Kidney epithelial cell (primary cell): ENCODE data around the gene ARHGAP21. TPM values are rescaled to one million over a fixed set of nuclear protein-coding genes. Genes with fewer than 3 reads are reported as not detected.
A peak's percentile ranks its signal among the peaks of the same experiment; 100 is the strongest.
"Not testable (repeated sequence)": the region's sequence is repeated elsewhere in the genome, so short reads cannot be mapped to it uniquely, and the experiment has no call there.

ENCODE experiments used
- DNase-seq: peaks from one replicate; pipeline ENCODE4 v3.0.0-alpha.2; 2010; ENCODE audit warnings: low read depth
- H3K27me3 ChIP-seq: 2 replicates; pipeline ENCODE4 v1.6.0; 2011; ENCODE audit warnings: low read length; ENCODE audit not compliant: control insufficient read depth, insufficient read depth
- H3K36me3 ChIP-seq: 2 replicates; pipeline ENCODE4 v1.5.1; 2011; ENCODE audit warnings: low read length; ENCODE audit not compliant: control insufficient read depth, insufficient read depth
- H3K4me3 ChIP-seq: 2 replicates; pipeline ENCODE4 v1.5.1; 2011; ENCODE audit warnings: low read depth, mild to moderate bottlenecking, control low read depth, low read length
- total RNA-seq: library from RNA; depleted of rRNA; stranded (reverse); fragments of >200 nt; gene quantifications from 2 replicates; pipeline ENCODE4 v1.2.3, GENCODE V29; 2015
- TF ChIP-seq, protein P1 (sequence below): IDR thresholded peaks from 2 replicates; pipeline ENCODE4 v1.5.1; 2011; ENCODE audit warnings: mild to moderate bottlenecking, moderate library complexity, low read length, control low read depth, inconsistent platforms; ENCODE audit not compliant: insufficient read depth, poor library complexity, severe bottlenecking

The ARHGAP21 gene
- total RNA-seq, 1 donor from 2014 or later = 71.8 TPM

DNA sequence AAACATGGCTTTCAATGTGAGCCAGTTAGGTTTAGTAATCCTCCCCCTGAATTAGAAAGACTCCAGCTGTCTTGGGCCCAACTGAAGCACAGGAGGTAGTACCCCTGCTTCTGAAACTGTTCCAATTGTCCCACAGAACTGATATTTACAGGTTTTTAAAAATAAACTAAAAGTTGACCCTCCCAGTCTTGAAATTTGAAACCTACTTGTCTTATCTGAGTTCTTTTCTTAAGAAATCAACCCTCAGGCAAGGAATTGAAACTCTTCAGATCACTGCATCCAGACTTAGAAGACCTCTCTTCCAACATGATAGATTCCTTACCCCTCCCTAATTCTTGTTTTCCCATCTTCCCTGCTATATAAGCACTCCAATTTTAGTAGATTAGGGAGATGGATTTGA, 13.3 kb upstream of the ARHGAP21 start:
- TF ChIP-seq, protein P1, sequence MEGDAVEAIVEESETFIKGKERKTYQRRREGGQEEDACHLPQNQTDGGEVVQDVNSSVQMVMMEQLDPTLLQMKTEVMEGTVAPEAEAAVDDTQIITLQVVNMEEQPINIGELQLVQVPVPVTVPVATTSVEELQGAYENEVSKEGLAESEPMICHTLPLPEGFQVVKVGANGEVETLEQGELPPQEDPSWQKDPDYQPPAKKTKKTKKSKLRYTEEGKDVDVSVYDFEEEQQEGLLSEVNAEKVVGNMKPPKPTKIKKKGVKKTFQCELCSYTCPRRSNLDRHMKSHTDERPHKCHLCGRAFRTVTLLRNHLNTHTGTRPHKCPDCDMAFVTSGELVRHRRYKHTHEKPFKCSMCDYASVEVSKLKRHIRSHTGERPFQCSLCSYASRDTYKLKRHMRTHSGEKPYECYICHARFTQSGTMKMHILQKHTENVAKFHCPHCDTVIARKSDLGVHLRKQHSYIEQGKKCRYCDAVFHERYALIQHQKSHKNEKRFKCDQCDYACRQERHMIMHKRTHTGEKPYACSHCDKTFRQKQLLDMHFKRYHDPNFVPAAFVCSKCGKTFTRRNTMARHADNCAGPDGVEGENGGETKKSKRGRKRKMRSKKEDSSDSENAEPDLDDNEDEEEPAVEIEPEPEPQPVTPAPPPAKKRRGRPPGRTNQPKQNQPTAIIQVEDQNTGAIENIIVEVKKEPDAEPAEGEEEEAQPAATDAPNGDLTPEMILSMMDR = no peak
- H3K27me3 ChIP-seq = no peaks in the 10 kb centered on the region

DNA sequence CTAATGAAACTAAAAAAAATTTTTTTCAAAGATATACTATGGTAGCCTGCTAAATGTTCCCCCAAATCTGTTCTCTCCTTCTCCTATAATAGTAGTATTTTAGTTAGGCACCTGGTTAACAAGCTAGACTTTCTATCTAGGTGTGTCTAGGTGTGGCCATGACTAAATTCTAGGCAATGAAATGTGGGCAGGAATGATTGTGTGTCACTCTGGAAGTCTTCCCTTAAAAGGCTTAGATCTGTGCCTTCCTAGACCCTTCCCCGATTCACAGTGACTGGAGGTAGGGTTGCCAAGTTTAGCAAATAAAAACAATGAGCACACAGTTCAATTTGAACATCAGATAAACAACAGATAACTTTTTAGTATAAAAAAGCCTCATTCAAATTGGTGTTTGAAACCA, 8.3 kb upstream of the ARHGAP21 start:
- TF ChIP-seq, protein P1 = no peak
- Histone ChIP-seq H3K36me3 (no peaks in the 10 kb centered on the region), H3K4me3 (no peak overlapping the region), H3K27me3 (no peaks in the 10 kb centered on the region)
- no peak for DNase-seq

More for the DNA sequence above, 13.3 kb upstream of the ARHGAP21 start:
- no peak for DNase-seq
- H3K36me3 ChIP-seq = no peaks in the 10 kb centered on the region
- H3K4me3 ChIP-seq = no peak overlapping the region

DNA sequence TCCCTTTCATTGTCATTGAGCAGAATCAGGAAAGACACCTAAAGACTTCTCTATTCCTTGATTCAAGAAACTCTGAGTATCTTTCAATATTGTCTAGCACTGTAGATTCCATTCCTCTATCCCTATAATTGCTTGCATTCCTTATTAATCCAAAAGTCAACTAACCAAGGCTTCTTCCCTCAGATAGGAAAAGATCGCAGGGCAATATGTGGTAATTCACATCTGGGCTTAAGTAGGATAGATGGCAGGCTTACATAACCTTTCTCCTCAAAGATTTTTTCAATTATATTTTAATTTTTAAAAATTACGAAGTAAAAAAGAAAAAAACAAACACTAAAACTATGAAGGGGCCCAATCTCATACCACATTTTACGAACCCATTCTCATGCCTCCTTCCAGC, 7.1 kb upstream of the ARHGAP21 start:
- DNase-seq = no peak
- TF ChIP-seq, protein P1 = no peak
- Histone ChIP-seq H3K4me3 (no peak overlapping the region), H3K27me3 (no peaks in the 10 kb centered on the region), H3K36me3 (no peaks in the 10 kb centered on the region)

DNA sequence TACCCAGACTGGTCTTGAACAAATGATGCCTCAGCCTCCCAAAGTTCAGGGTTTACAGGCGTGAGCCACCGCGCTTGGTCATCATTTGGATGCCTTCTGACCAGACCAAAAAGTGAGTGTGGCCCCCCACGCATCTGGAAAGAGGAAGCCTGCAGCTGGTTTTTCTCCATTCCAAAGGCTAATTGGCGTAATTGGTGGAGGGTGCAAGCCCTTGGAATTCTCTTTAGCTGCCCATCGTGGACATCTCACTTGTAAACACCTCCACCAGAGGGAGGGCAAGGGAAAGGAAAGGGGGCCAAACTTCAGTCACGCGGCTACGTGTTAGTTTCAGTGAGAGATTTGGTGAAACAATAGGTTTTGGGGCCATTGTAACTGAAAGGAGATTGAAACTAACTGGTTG, 4.1 kb upstream of the ARHGAP21 start:
- TF ChIP-seq, protein P1 = peak; percentile 24
- no peak for DNase-seq
- H3K27me3 ChIP-seq = no peaks in the 10 kb centered on the region
- H3K36me3 ChIP-seq = no peaks in the 10 kb centered on the region
- no peak overlapping the region for H3K4me3 ChIP-seq

DNA sequence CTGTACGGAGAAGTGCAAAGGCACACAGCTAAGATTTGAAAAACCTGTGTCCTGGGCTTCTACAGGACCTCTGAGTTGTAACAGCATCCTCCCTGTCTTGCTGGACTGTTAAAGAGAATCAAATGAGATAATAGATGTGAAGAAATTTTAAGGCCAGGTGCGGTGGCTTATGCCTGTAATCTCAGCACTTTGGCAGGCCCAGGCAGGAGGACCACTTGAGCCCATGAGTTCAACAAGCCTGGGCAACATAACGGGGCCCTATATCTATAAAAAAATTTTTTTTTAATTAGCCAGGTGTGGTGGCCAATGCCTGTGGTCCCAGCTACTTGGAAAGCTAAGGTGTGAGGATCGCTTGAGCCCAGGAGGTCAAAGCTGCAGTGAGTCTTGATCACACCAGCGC, 2.9 kb upstream of the ARHGAP21 start:
- Histone ChIP-seq H3K27me3 (no peaks in the 10 kb centered on the region), H3K36me3 (no peaks in the 10 kb centered on the region), H3K4me3 (no peak overlapping the region)
- TF ChIP-seq, protein P1 = no peak
- no peak for DNase-seq

DNA sequence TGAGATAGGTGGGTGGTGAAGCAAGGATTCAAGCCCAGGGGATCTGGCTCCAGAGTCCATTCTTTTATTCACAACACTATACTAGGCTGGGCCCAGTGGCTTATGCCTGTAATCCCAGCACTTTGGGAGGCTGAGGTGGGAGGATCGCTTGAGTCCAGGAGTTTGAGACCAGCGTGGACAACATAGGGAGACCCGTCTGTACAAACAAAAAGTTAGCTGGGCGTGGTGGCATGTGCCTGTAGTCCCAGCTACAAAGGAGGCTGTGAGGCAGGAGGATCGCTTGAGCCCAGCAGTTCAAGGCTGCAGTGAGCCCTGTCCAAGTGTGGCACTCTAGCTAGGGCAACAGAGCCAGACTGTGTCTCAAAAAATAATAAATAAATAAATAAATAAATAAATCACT, 2.3 kb upstream of the ARHGAP21 start:
- DNase-seq, H3K36me3 ChIP-seq, H3K4me3 ChIP-seq, H3K27me3 ChIP-seq: not testable (repeated sequence)
